ENCODE data around the gene IRX4. TPM values are rescaled to one million over a fixed set of nuclear protein-coding genes. Genes with fewer than 3 reads are reported as not detected.

The IRX4 gene
- total and polyA plus RNA-seq, 2 donors: 0.07 TPM; not detected in 1

DNA sequence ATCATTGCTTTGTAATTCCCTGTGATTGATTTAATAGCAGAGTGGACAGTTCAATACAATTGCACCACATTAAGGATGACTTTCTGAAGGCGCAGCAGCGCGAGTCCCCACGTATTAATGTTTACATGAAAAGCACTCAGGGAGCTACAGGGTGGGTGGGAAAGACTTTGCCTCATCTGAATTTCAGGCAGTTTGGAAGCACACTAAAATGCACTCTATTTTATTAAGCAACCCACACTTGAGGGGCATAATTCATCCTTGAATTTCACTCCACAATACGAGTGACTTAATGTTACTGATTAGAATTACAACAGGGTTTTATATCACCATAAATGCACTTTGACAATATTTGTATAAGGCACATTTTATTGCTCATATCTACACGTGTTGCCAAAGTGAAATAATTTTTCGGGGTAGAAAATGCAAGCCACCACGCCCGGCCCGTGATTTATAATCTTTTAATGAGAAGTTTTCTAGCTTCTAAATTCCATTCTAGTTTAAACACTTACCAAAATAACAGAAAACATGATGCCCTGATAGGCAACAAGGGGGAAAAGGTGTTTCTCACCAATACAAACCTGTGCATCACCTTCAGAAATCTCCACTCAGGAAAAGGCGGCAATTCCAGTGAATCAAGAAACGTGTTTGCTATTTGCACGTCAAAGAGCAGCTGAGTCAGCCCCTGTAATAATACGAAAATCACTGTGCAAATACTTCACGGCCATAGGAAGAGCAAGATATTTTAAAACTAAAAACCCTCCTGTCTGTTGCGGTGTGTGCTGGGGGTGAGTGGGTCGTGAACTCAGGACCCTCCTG is 40.5 kb downstream of the IRX4 start:
- H3K4me3 ChIP-seq (ENCODE audit: low read length in 2 of 2): no peak overlapping the region
- no peaks in the 10 kb centered on the region for H3K36me3 ChIP-seq (ENCODE audit: control insufficient read depth in 2 of 2, insufficient read depth in 2 of 2, low read length in 1 of 2)
- H3K27ac ChIP-seq (ENCODE audit: low read depth in 1 of 2, low read length in 1 of 2): no peak overlapping the region
- 83% methylated on average over 17 of the region's 17 CpGs for WGBS
- H3K4me1 ChIP-seq (ENCODE audit: control insufficient read depth in 2 of 2, insufficient read depth in 2 of 2, low read length in 2 of 2): no peaks in the 10 kb centered on the region
- H3K9me3 ChIP-seq (ENCODE audit: control insufficient read depth in 2 of 2, insufficient read depth in 1 of 2, low read length in 1 of 2): no peaks in the 10 kb centered on the region
- DNase-seq (ENCODE audit: low read depth in 6 of 9, low spot score in 9 of 9): no peak
- peaks cover 4 to 27% of the 10 kb centered on the region in 2 donors for H3K27me3 ChIP-seq (ENCODE audit: control insufficient read depth in 2 of 2, insufficient read depth in 1 of 2, low read length in 1 of 2)

DNA sequence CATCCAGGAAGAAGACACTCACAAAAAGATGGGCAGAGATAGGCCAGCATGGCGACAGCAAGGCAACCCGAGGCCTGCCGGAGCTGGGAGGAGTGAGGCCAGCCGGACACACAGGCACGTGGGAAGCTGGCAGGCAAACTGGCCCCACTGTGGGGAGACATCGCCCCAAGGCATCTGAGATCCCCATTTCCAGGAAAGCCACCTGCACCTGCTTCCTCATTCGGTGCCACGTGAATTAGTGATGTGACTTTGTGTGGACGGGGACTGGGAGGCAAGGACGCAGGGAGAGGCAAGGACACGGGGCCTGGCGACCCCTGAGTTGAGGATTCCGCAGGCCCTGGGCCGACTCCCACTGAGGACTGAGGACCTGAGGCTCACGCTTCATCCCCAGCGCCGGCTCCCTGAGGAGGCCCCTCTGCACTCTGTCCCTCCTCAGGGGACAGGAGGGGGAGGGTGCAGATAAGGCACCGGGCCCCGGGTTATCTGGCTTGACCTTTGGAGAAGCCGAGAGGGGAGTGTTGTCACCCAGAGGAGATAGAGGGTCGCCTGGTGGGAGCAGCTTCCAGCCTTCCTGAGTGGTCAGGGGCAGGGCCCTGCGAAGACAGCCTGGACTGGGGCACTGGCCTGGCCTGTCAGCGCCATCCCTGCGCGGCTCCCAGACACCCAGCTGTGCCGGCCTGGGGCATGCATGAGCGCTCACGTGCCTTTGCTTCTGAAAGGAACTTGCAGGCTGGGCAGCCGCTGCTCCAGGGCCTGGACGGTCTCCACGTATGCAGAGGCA is 41.8 kb downstream of the IRX4 start:
- Histone ChIP-seq H3K36me3 (ENCODE audit: control insufficient read depth in 2 of 2, insufficient read depth in 2 of 2, low read length in 1 of 2) (no peaks in the 10 kb centered on the region), H3K4me1 (ENCODE audit: control insufficient read depth in 2 of 2, insufficient read depth in 2 of 2, low read length in 2 of 2) (no peaks in the 10 kb centered on the region), H3K9me3 (ENCODE audit: control insufficient read depth in 2 of 2, insufficient read depth in 1 of 2, low read length in 1 of 2) (no peaks in the 10 kb centered on the region), H3K4me3 (ENCODE audit: low read length in 2 of 2) (no peak overlapping the region), H3K27me3 (ENCODE audit: control insufficient read depth in 2 of 2, insufficient read depth in 1 of 2, low read length in 1 of 2) (peaks cover 4 to 31% of the 10 kb centered on the region in 2 donors), H3K27ac (ENCODE audit: low read depth in 1 of 2, low read length in 1 of 2) (no peak overlapping the region)
- no peak for DNase-seq (ENCODE audit: low read depth in 6 of 9, low spot score in 9 of 9)
- WGBS: 52% methylated on average over 31 of the region's 31 CpGs

DNA sequence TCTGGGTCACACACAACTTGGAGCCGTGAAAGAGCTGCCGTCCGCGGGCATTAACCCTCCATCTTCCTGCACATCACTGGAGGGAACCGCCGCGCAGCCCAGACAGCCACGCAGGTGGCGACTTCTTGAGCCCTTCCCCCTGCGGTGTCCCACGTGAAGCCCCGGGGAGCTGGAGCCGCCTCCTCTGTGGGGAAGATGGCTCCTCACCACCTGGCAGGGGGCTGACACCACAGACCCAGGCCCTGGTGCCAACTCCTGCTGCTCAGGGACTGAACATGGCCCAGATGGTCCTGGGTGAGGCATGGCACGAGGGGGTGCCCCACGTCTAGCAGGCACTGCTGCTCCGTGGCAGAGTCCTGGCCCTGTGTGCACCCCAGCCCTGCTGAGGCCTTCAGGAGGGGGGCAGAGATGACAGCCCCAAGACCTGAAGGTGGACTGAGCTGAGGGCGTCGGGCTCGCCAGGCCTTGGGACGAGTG is 42.6 kb downstream of the IRX4 start:
- Histone ChIP-seq H3K9me3 (ENCODE audit: control insufficient read depth in 2 of 2, insufficient read depth in 1 of 2, low read length in 1 of 2) (no peaks in the 10 kb centered on the region), H3K36me3 (ENCODE audit: control insufficient read depth in 2 of 2, insufficient read depth in 2 of 2, low read length in 1 of 2) (no peaks in the 10 kb centered on the region), H3K27me3 (ENCODE audit: control insufficient read depth in 2 of 2, insufficient read depth in 1 of 2, low read length in 1 of 2) (peaks cover 4 to 35% of the 10 kb centered on the region in 2 donors), H3K27ac (ENCODE audit: low read depth in 1 of 2, low read length in 1 of 2) (no peak overlapping the region), H3K4me1 (ENCODE audit: control insufficient read depth in 2 of 2, insufficient read depth in 2 of 2, low read length in 2 of 2) (no peaks in the 10 kb centered on the region), H3K4me3 (ENCODE audit: low read length in 2 of 2) (no peak overlapping the region)
- WGBS: 90% methylated on average over 20 of the region's 20 CpGs
- DNase-seq (ENCODE audit: low read depth in 6 of 9, low spot score in 9 of 9): no peak

DNA sequence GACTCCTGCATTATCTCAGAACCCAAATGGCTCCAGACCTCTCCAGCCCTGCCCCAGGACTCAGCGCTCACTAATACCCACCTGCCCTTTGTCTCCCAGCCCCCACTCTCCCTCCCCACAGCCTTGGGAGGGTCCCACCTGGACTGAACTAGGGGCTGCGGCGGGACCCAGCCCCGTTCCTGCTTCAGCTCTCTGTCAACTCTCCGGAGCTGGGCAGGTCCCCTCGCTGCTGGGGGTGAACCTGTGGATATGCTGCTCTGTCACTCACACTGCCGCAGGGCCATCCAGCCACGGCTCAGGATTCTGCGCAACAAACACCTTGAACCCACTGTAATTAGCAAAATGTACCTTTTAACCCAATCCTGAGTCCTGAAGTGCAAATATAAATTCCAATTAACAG is 44.7 kb downstream of the IRX4 start:
- Histone ChIP-seq H3K9me3 (ENCODE audit: control insufficient read depth in 2 of 2, insufficient read depth in 1 of 2, low read length in 1 of 2) (no peaks in the 10 kb centered on the region), H3K4me1 (ENCODE audit: control insufficient read depth in 2 of 2, insufficient read depth in 2 of 2, low read length in 2 of 2) (no peaks in the 10 kb centered on the region), H3K4me3 (ENCODE audit: low read length in 2 of 2) (no peak overlapping the region), H3K27me3 (ENCODE audit: control insufficient read depth in 2 of 2, insufficient read depth in 1 of 2, low read length in 1 of 2) (peaks cover 4 to 54% of the 10 kb centered on the region in 2 donors), H3K36me3 (ENCODE audit: control insufficient read depth in 2 of 2, insufficient read depth in 2 of 2, low read length in 1 of 2) (no peaks in the 10 kb centered on the region), H3K27ac (ENCODE audit: low read depth in 1 of 2, low read length in 1 of 2) (no peak overlapping the region)
- WGBS: 84% methylated on average over 9 of the region's 9 CpGs
- DNase-seq (ENCODE audit: low read depth in 6 of 9, low spot score in 9 of 9): no peak

DNA sequence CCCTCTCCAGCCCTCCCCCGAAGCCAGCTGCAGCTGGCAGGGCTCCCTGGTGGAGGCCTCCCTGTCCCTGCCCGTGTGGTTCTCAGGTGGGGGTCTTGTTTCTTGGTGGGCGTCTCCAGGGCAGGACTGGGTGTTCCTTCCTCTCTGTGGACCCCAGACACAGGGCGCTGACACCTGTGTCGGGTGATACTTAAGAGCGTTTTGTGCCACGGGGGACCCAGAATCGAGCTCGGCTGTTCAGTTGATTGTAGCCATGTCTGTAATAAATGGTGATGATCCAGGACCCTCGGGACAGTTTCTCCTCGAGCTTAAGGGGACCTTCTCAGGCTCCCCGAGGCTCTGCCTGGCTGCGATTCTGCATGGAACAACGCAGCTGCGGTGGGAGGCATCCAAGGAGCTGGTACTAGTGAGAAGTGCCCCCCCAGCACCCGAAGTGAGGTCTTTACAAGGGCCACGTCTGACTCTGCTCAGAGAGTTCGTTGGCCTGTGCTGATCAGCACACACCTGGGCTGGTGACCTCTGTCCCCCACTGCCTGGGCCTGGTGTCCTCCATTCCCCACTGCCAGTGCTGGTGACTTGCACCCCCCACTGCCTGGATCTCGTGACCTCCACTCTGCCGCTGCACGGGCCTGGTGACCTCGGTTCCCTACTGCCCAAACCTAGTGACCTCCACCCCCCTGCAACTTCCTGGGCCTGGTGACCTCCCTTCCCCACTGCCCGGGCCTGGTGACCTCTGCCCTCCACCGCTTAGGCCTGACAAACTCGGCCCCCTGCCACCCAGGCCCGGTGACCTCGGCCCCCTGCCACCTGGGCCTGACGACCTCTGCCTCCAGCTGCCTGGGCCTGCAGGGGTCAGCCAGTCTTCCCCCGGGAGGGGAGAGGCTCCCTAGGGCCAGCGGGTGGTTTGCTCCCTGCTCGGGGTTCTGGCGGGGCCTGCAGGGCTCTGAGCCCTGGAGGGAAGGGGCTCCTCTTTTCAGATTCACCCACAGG is 45.5 kb downstream of the IRX4 start:
- Histone ChIP-seq H3K9me3 (ENCODE audit: control insufficient read depth in 2 of 2, insufficient read depth in 1 of 2, low read length in 1 of 2) (no peaks in the 10 kb centered on the region), H3K27ac (ENCODE audit: low read depth in 1 of 2, low read length in 1 of 2) (no peak overlapping the region), H3K4me3 (ENCODE audit: low read length in 2 of 2) (no peak overlapping the region), H3K4me1 (ENCODE audit: control insufficient read depth in 2 of 2, insufficient read depth in 2 of 2, low read length in 2 of 2) (no peaks in the 10 kb centered on the region), H3K27me3 (ENCODE audit: control insufficient read depth in 2 of 2, insufficient read depth in 1 of 2, low read length in 1 of 2) (peaks cover 2 to 62% of the 10 kb centered on the region in 2 donors), H3K36me3 (ENCODE audit: control insufficient read depth in 2 of 2, insufficient read depth in 2 of 2, low read length in 1 of 2) (no peaks in the 10 kb centered on the region)
- 88% methylated on average over 32 of the region's 32 CpGs for WGBS
- no peak for DNase-seq (ENCODE audit: low read depth in 6 of 9, low spot score in 9 of 9)

DNA sequence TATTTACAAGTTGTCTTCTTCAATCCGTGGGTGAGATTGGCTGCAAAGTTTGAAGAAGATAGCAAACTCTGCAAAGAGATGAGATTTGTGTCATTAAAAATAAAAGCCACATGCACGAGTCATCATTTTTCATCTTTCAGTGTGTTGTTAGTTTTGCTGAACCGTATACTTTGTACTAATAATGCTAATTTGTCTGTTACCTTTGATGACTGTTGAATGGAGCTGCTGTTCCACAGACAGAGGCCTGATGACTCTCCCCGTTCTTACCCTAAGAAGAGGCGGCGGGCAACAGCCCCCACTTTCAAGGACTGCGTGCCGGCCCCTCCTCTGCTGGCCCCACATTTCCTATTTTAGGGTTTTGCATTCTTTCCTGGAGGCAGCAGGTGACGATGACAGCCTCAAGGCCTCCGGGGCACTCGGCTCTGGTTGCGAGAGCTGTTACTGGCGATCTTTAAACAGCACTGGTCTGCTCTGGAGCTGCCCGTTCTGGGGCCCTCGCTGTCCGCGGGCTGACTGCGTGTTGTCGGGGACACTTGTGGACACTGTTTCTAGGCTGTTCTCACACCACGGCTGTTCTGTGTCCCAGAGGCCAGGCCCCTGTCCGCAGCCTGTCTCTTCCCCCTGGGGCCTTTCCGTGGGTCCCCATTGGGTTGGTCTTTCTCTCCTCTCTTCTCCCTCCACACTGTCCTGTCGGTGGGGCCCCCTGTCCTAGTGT is 46.4 kb downstream of the IRX4 start:
- no peak overlapping the region for H3K27ac ChIP-seq (ENCODE audit: low read depth in 1 of 2, low read length in 1 of 2)
- DNase-seq (ENCODE audit: low read depth in 6 of 9, low spot score in 9 of 9): no peak
- H3K9me3 ChIP-seq (ENCODE audit: control insufficient read depth in 2 of 2, insufficient read depth in 1 of 2, low read length in 1 of 2): no peaks in the 10 kb centered on the region
- no peaks in the 10 kb centered on the region for H3K36me3 ChIP-seq (ENCODE audit: control insufficient read depth in 2 of 2, insufficient read depth in 2 of 2, low read length in 1 of 2)
- H3K27me3 ChIP-seq (ENCODE audit: control insufficient read depth in 2 of 2, insufficient read depth in 1 of 2, low read length in 1 of 2): peaks cover 2 to 68% of the 10 kb centered on the region in 2 donors
- no peak overlapping the region for H3K4me3 ChIP-seq (ENCODE audit: low read length in 2 of 2)
- H3K4me1 ChIP-seq (ENCODE audit: control insufficient read depth in 2 of 2, insufficient read depth in 2 of 2, low read length in 2 of 2): no peaks in the 10 kb centered on the region
- WGBS: 71% methylated on average over 23 of the region's 23 CpGs

DNA sequence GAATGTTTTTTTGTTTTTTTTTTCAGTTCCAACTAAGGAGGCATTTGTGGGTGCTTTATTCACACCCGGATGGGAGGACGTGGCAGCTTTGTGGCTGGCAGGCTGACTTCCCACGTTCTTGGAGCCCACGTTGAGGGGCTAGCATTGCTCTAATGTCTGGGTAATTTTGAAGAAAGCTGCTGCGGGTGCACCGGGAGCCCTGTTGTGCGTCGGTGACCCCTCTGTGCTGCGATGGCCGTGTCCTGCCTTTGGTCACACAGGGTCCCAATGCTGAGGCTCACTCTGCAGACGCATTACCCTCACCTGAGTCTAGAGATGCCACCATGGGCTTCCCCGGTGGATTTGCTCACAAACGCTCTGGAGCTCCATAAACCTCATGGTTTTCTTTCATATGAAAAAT is 47.3 kb downstream of the IRX4 start:
- Histone ChIP-seq H3K27ac (ENCODE audit: low read depth in 1 of 2, low read length in 1 of 2) (no peak overlapping the region), H3K4me1 (ENCODE audit: control insufficient read depth in 2 of 2, insufficient read depth in 2 of 2, low read length in 2 of 2) (no peaks in the 10 kb centered on the region), H3K36me3 (ENCODE audit: control insufficient read depth in 2 of 2, insufficient read depth in 2 of 2, low read length in 1 of 2) (no peaks in the 10 kb centered on the region), H3K27me3 (ENCODE audit: control insufficient read depth in 2 of 2, insufficient read depth in 1 of 2, low read length in 1 of 2) (peaks cover 2 to 64% of the 10 kb centered on the region in 2 donors), H3K9me3 (ENCODE audit: control insufficient read depth in 2 of 2, insufficient read depth in 1 of 2, low read length in 1 of 2) (no peaks in the 10 kb centered on the region), H3K4me3 (ENCODE audit: low read length in 2 of 2) (no peak overlapping the region)
- 91% methylated on average over 13 of the region's 13 CpGs for WGBS
- no peak for DNase-seq (ENCODE audit: low read depth in 6 of 9, low spot score in 9 of 9)

DNA sequence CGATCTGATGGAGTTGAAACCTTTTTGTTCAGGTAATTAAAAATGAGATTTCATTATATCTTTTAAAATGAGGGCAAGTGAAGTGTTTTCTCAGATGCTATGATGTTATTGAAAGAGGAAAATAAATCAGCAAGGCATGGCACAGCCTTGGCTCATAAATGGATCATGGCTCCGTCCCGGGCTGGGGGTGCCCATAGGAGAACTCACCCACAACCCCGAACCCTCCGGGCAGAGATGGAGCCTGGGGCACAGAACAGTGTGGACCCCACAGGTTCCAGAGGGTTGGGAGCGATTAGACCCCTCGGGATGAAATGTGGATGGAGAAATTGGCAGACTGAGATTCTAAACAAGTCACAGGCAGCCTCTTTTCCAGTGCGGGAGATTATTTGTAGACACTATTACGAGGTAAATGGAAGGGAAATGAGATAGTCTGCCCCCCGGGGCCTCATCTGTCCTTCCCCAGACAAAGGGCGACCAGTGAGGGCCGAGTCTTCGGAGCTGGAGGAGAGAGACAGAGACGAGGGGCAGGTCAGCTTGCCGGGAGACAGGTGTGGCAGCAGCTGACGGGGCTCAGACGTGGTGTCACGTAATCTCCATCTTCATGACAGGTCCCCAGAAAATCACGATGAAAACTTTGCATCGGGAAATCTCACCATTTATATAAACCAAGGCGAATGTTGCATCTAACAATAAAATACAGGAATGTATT is 47.9 kb downstream of the IRX4 start:
- peaks cover 2 to 59% of the 10 kb centered on the region in 2 donors for H3K27me3 ChIP-seq (ENCODE audit: control insufficient read depth in 2 of 2, insufficient read depth in 1 of 2, low read length in 1 of 2)
- H3K36me3 ChIP-seq (ENCODE audit: control insufficient read depth in 2 of 2, insufficient read depth in 2 of 2, low read length in 1 of 2): no peaks in the 10 kb centered on the region
- H3K27ac ChIP-seq (ENCODE audit: low read depth in 1 of 2, low read length in 1 of 2): no peak overlapping the region
- 72% methylated on average over 21 of the region's 21 CpGs for WGBS
- H3K4me3 ChIP-seq (ENCODE audit: low read length in 2 of 2): no peak overlapping the region
- no peak for DNase-seq (ENCODE audit: low read depth in 6 of 9, low spot score in 9 of 9)
- H3K9me3 ChIP-seq (ENCODE audit: control insufficient read depth in 2 of 2, insufficient read depth in 1 of 2, low read length in 1 of 2): no peaks in the 10 kb centered on the region
- H3K4me1 ChIP-seq (ENCODE audit: control insufficient read depth in 2 of 2, insufficient read depth in 2 of 2, low read length in 2 of 2): no peaks in the 10 kb centered on the region
